ENCODE measurements around the gene BZW2. TPM values are rescaled to one million over a fixed set of nuclear protein-coding genes. Genes with fewer than 3 reads are reported as not detected.

Gene BZW2
- total RNA-seq, 4 donors from 2014 or later: 50.2 to 69.3 (median 52.3) TPM

GRCh38 chr7:16721541-16721940 lies 75.6 kb downstream of the BZW2 start:
- no peaks in the 10 kb centered on the region for H3K4me1 ChIP-seq
- TF ChIP-seq CTCF (IDR thresholded peaks at IDR 0.05) (no peak), EP300 (IDR thresholded peaks at IDR 0.05) (no peak)
- DNase-seq (ENCODE audit: low spot score in 2 of 2): no peak
- H3K27me3 ChIP-seq: no peaks in the 10 kb centered on the region
- 67 to 69% methylated on average over 4 of the region's 4 CpGs for WGBS, 2 donors
- no peak overlapping the region for H3K27ac ChIP-seq
- H3K9me3 ChIP-seq: no peaks in the 10 kb centered on the region
- H3K36me3 ChIP-seq: no peaks in the 10 kb centered on the region
- no peak overlapping the region for H3K4me3 ChIP-seq

GRCh38 chr7:16724344-16724743 lies 78.4 kb downstream of the BZW2 start:
- H3K9me3 ChIP-seq: no peaks in the 10 kb centered on the region
- H3K4me1 ChIP-seq: no peaks in the 10 kb centered on the region
- H3K4me3 ChIP-seq: no peak overlapping the region
- H3K36me3 ChIP-seq: no peaks in the 10 kb centered on the region
- TF ChIP-seq CTCF (IDR thresholded peaks at IDR 0.05): no peak
- no peak for TF ChIP-seq POLR2A (IDR thresholded peaks at IDR 0.05)
- no peak for TF ChIP-seq EP300 (IDR thresholded peaks at IDR 0.05)
- WGBS, 2 donors: 53 to 67% methylated on average over 1 of the region's 1 CpG
- no peaks in the 10 kb centered on the region for H3K27me3 ChIP-seq
- H3K27ac ChIP-seq: no peak overlapping the region
- DNase-seq (ENCODE audit: low spot score in 2 of 2): no peak

- TF ChIP-seq CTCF (IDR thresholded peaks at IDR 0.05) (no peak), POLR2A (IDR thresholded peaks at IDR 0.05) (no peak), EP300 (IDR thresholded peaks at IDR 0.05) (no peak)
- Histone ChIP-seq H3K4me1 (no peaks in the 10 kb centered on the region), H3K9me3 (no peaks in the 10 kb centered on the region), H3K4me3 (no peak overlapping the region), H3K36me3 (no peaks in the 10 kb centered on the region), H3K27me3 (no peaks in the 10 kb centered on the region), H3K27ac (no peak overlapping the region)
- 70% methylated on average over 2 of the region's 2 CpGs for WGBS, 2 donors
- DNase-seq (ENCODE audit: low spot score in 2 of 2): no peak
Measured at GRCh38 chr7:16726189-16726588, 80.2 kb downstream of the BZW2 start.

- TF ChIP-seq CTCF (IDR thresholded peaks at IDR 0.05): no peak
- TF ChIP-seq EP300 (IDR thresholded peaks at IDR 0.05): no peak
- TF ChIP-seq POLR2A (IDR thresholded peaks at IDR 0.05): no peak
- no peaks in the 10 kb centered on the region for H3K27me3 ChIP-seq
- DNase-seq (ENCODE audit: low spot score in 2 of 2): no peak
- H3K27ac ChIP-seq: no peak overlapping the region
- no peak overlapping the region for H3K4me3 ChIP-seq
- no peaks in the 10 kb centered on the region for H3K4me1 ChIP-seq
- WGBS, 2 donors: 73% methylated on average over 4 of the region's 4 CpGs
- no peaks in the 10 kb centered on the region for H3K9me3 ChIP-seq
- no peaks in the 10 kb centered on the region for H3K36me3 ChIP-seq
Measured at GRCh38 chr7:16727736-16728135, 81.8 kb downstream of the BZW2 start.

GRCh38 chr7:16728811-16729210 lies 82.8 kb downstream of the BZW2 start:
- H3K4me1 ChIP-seq: no peaks in the 10 kb centered on the region
- no peak for DNase-seq (ENCODE audit: low spot score in 2 of 2)
- H3K27ac ChIP-seq: no peak overlapping the region
- WGBS, 2 donors: 87 to 91% methylated on average over 10 of the region's 10 CpGs
- no peaks in the 10 kb centered on the region for H3K36me3 ChIP-seq
- H3K4me3 ChIP-seq: no peak overlapping the region
- H3K9me3 ChIP-seq: no peaks in the 10 kb centered on the region
- no peaks in the 10 kb centered on the region for H3K27me3 ChIP-seq
- TF ChIP-seq POLR2A (IDR thresholded peaks at IDR 0.05) (no peak), CTCF (IDR thresholded peaks at IDR 0.05) (no peak)

Data from tibial nerve (tissue), 4 donors.